T-helper 17 cell (primary cell): Measurements from ENCODE around the gene RPL27. TPM values are rescaled to one million over a fixed set of nuclear protein-coding genes. Genes with fewer than 3 reads are reported as not detected.

ENCODE experiments used
- ATAC-seq: fragments of 150-1000 bp; cut with Tn5 transposase; 2 replicates; pipeline ENCODE4 v1.10.0; 2021; ENCODE audit warnings: mild to moderate bottlenecking, moderate library complexity
- DNase-seq, 3 donors: peaks; one replicate each; pipeline versions ENCODE4 v3.0.0 to v3.0.0-alpha.2; 2020 to 2021
- H3K9me3 ChIP-seq: one replicate; pipeline ENCODE4 v1.7.0; 2013; ENCODE audit warnings: low read length, mild to moderate bottlenecking; ENCODE audit not compliant: control insufficient read depth, poor library complexity, severe bottlenecking
- H3K27ac Mint-ChIP-seq: one replicate; pipeline ENCODE4 v1.8.0; 2022; ENCODE audit warnings: mild to moderate bottlenecking, moderate library complexity, mixed read lengths
- H3K27me3 Mint-ChIP-seq: one replicate; pipeline ENCODE4 v1.8.0; 2022; ENCODE audit warnings: mixed read lengths
- H3K36me3 Mint-ChIP-seq: one replicate; pipeline ENCODE4 v1.8.0; 2022; ENCODE audit warnings: low read depth, mixed read lengths
- H3K4me1 Mint-ChIP-seq: one replicate; pipeline ENCODE4 v1.8.0; 2022; ENCODE audit warnings: mild to moderate bottlenecking, mixed read lengths
- H3K4me3 Mint-ChIP-seq: one replicate; pipeline ENCODE4 v1.8.0; 2022; ENCODE audit warnings: mild to moderate bottlenecking, moderate library complexity, mixed read lengths
- total RNA-seq, 4 donors: library from RNA in 2 of 4; stranded (reverse) in 2 of 4; gene quantifications; one replicate each; pipeline ENCODE4 v1.2.3 and lab custom pipeline; 2022 to 2026

The RPL27 gene
- total RNA-seq, 2 donors from 2014 or later = 1,342 to 1,395 TPM

DNA sequence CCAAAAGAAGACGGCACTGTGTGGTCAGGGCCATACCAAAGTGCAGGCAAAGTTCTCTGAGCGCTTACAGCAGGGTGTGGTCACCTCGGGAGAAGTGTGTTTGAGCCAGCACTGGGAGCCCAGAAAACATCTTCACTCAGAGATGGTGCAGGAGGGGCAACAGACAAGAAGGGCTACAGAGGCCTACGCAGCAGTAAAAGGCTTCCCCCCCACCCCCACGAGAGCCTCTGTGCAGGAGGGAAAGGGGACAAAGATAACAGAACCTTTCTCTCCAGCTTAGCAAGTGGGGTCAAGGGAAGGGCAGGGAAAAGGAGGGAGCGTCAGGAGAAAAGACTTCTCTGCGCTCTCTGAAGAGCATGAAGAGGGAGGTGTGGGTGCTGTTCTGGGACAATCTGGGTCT is 21.2 kb downstream of the RPL27 start:
- no peak for DNase-seq
- H3K9me3 ChIP-seq = no peaks in the 10 kb centered on the region
- ATAC-seq = no peak
- H3K4me3 Mint-ChIP-seq = peak overlapping the region; percentile 56
- H3K4me1 Mint-ChIP-seq = peaks cover 35% of the 10 kb centered on the region
- no peaks in the 10 kb centered on the region for H3K27me3 Mint-ChIP-seq
- H3K36me3 Mint-ChIP-seq = peaks cover 2% of the 10 kb centered on the region
- H3K27ac Mint-ChIP-seq = peak overlapping the region; percentile 89

DNA sequence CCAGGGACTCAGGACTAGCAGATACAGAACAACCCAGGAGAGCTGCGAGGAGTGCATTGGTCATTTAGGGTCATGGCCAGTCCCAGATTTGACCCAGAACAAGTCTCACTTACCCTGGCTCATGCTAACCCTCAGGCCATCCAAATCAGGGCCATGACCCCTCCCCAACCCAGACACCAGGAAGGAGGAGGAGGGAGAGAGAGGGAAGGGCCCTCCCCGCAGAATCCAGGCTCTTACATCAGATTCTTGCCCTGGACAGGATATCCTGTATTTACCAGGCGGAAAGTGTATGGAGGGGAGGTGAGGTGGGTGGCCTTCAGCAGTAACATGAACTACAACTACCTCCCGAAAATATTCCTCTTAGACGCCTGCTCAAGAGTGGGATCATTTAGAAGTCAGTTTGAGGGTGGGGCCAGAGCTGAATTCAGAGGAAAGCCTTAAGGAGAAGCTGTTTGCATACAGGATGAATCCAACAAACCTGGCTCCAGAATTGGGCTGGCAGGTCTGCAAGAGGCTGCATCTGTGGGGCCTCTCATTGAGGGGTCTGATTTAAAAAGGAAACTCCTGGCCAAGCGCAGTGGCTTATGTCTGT is 21.9 kb downstream of the RPL27 start:
- Mint-ChIP-seq H3K4me3 (peak overlapping the region; percentile 94), H3K27ac (peak overlapping the region; percentile 89), H3K27me3 (no peaks in the 10 kb centered on the region), H3K4me1 (peaks cover 40% of the 10 kb centered on the region), H3K36me3 (no peaks in the 10 kb centered on the region)
- DNase-seq (no peak), ATAC-seq (no peak)
- H3K9me3 ChIP-seq = no peaks in the 10 kb centered on the region

DNA sequence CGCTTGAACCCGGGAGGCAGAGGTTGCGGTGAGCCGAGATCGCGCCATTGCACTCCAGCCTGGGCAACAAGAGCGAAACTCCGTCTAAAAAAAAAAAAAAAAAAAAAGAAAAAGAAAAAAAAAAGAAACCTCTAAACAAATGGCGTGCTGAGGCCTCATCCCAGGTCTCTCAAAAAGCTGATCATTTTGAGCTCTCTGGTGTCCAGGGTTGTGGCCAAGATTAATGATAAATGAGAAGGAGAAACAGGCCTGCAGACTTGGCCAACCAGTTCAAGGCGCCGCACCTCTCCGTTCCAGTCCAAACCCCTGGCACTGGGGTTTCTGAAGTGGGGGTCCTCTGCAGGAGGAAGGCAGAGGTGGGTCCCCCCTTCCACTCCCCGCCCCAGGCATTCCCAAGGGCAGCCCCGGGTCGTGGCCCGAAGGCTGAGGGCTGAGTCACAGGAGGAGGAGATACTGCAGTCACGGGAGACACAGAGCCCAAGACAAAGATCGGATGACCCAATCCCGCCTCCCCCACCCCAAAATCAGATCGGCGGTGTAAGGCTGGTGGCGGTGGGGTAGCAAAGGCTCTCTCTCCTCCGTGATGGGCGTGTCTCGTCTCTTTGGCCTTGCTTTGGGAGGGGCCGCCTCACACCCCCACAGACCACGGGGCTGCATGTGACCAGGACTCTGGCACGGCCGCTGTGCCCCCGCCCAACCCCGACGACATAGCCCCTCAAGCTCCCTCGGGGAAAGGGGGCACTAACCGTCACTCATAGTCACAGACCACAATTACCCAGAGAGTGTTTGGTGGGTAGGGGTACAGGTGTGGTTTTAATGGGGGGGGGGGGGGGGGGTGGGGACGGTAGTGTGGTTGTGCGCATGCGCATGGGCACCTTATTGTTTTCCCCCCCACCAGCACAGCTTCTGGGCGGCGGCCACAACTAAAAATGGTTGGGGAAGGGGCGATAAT is 22.8 kb downstream of the RPL27 start:
- peak in 2 of 3 donors; percentile 20 to 30 for DNase-seq
- no peak for ATAC-seq
- Mint-ChIP-seq H3K36me3 (no peaks in the 10 kb centered on the region), H3K27ac (peak overlapping the region; percentile 89), H3K27me3 (no peaks in the 10 kb centered on the region), H3K4me3 (peak overlapping the region; percentile 94), H3K4me1 (peaks cover 42% of the 10 kb centered on the region)
- H3K9me3 ChIP-seq = no peaks in the 10 kb centered on the region

DNA sequence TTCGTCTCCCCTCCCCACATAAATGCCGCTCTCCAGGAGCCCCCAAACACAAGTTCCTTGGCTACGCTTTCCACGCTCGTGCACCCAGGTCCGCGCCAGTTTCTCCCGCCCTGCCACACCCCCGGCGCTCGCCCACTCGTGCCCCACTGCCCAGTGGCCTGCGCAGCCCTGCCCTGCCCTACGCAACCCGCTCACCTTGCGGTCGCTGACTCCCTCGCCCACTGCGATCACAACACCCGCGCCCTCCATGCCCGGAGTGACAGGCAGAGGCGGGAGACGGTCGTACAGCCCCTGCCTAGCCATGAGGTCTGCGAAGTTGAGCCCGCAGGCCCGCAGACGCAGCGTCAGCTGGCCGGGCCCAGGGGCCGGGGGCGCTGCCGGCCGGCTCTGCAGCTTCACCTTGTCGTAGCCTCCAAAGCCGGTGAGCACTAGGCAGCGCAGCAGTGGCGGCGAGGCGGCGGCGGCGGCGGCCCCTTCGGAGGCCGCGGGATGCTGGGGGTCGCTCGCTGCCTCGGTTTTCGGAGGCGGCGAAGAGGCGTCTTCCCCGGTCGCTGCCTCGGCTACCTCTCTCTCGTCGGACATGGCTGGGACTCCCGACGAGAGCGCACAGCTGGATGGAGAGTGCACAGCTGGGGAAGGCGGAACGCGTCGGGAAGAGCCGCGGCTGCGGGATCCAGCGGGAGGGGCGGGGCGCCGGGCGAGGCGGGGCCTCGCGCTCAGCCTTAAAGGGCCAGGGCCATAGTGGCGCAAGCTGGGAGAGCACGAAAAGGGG is 23.7 kb downstream of the RPL27 start, which contains the start of gene VAT1:
TSS of gene VAT1 (minus strand) at position 645 of the 772 bp plus-strand sequence. CDS start at position 582, 63 bp downstream.
- Mint-ChIP-seq H3K27me3 (no peaks in the 10 kb centered on the region), H3K36me3 (no peaks in the 10 kb centered on the region), H3K27ac (peak within 1 kb of the TSS; percentile 89), H3K4me1 (peaks cover 43% of the 10 kb centered on the region), H3K4me3 (peak within 1 kb of the TSS; percentile 94)
- H3K9me3 ChIP-seq = no peaks in the 10 kb centered on the region
- peak; percentile 41 to 69 (median 65) for DNase-seq
- ATAC-seq = peak; percentile 53

DNA sequence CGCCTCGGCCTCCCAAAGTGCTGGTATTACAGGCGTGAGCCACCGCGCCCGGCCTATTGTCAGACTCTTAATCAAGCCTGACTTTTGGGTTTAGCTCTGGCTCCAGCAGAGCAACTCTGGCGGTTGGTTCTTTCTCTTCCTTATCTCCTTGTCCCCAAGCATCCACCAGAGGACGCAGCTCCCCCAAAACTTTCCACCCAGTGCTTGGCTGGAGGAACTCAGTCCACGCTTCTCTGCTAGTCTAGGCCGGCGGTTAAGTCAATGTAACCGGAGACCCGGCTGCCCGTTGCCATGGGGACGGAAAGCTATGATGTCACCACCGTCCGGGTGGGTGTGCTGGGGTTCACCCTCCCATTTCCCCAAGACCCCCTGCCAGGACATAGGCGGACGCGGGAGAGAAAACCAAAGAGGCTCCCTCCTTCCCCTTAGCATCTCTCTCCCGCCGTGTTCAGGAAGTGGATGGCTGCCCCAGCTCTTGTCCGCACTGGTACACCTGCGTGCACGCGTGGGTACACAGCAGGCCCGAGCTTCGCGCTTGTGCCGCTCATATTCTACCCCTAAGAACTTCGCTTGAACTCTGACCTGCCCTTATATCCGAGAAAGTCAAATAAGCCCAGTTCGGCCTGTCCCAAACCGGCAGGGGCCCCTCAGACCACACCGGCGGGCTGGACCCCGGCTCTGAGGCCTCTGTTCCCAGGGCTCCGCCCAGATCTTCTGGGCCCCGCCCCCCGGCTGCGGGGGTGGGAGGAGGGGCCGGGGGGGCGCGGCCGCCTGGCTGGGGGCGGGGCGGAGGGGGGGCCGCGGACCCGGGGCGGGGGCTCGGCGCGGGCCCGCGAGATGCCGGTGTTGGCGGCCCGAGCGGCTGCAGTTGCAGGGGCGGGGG is 26.4 kb downstream of the RPL27 start, which contains the start of gene RND2:
TSS of gene RND2 (plus strand) at position 825 of the 883 bp plus-strand sequence. CDS start 117 bp downstream, outside the sequence.
- no peaks in the 10 kb centered on the region for H3K27me3 Mint-ChIP-seq
- DNase-seq (peak; percentile 63 to 75 (median 71)), ATAC-seq (peak; percentile 72)
- no peaks in the 10 kb centered on the region for H3K36me3 Mint-ChIP-seq
- H3K9me3 ChIP-seq = no peaks in the 10 kb centered on the region
- H3K27ac Mint-ChIP-seq = peak within 1 kb of the TSS; percentile 95
- H3K4me1 Mint-ChIP-seq = peaks cover 27% of the 10 kb centered on the region
- H3K4me3 Mint-ChIP-seq = peak within 1 kb of the TSS; percentile 92

DNA sequence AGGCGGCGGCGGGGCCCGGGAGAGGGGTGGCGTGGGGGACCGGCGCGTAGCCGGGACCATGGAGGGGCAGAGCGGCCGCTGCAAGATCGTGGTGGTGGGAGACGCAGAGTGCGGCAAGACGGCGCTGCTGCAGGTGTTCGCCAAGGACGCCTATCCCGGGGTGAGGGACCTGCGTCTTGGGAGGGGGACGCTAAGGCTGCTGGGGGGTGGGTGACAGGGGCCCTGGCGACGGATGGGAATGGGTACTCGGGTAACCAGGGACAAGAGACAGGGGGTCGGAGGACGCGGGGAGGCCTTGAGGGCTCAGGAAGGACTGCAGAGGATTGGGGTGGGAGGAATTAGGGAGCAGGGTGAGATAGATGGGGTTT is 27.1 kb downstream of the RPL27 start:
- no peaks in the 10 kb centered on the region for H3K9me3 ChIP-seq
- peak overlapping the region; percentile 92 for H3K4me3 Mint-ChIP-seq
- no peaks in the 10 kb centered on the region for H3K27me3 Mint-ChIP-seq
- ATAC-seq = no peak
- DNase-seq = no peak
- H3K4me1 Mint-ChIP-seq = peaks cover 21% of the 10 kb centered on the region
- peak overlapping the region; percentile 95 for H3K27ac Mint-ChIP-seq
- H3K36me3 Mint-ChIP-seq = no peaks in the 10 kb centered on the region

DNA sequence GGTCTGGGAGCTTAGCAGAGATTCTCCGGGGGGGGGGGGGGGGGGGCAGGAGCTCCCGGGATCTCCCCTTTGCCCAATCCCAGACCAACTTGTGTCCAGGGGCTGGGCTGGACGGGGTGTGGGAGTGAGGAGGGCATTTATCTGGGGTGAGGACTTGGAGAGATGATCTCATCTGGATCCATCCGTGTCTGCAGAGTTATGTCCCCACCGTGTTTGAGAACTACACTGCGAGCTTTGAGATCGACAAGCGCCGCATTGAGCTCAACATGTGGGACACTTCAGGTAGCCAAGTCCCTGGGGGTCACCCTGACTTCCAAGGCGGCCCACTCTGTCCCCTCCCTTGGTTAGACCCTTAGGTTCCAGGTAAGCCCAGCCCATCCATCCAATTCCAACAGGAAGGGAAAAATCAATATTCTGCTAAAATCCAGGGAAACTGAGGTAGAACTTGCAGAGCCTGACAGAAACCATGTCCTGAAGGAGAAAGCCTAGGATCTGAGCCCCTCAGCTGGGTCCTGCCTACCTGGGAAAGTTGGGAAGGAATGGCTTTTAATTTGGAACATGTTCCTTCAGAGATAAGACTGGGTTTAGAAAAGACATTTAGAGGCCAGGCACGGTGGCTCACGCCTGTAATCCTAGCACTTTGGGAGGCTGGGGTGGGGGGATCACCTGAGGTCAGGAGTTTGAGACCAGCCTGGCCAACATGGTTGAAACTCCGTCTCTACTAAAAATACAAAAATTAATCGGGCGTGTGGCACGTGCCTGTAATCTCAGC is 27.7 kb downstream of the RPL27 start:
- peaks cover 16% of the 10 kb centered on the region for H3K4me1 Mint-ChIP-seq
- DNase-seq (no peak), ATAC-seq (no peak)
- H3K36me3 Mint-ChIP-seq = no peaks in the 10 kb centered on the region
- peak overlapping the region; percentile 92 for H3K4me3 Mint-ChIP-seq
- H3K27ac Mint-ChIP-seq = peak overlapping the region; percentile 95
- H3K27me3 Mint-ChIP-seq = no peaks in the 10 kb centered on the region
- H3K9me3 ChIP-seq = no peaks in the 10 kb centered on the region

DNA sequence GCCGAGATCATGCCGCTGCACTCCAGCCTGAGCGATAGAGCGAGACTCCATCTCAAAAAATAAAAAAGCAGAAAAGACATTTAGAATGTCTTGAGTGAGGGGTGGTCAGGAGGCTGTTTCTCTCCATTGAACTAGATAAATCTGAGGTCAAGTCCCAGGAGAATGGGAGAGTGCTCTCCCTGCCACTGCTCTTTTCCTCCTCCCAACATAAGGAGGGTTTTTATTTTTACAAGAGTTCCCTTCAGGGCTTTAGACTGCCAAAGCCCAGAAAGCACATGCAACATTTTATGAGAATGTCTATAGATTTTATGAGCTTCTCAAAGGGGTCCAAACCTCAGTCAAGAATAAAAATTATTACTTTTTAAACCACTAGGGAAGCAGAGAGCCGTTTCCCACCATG is 28.4 kb downstream of the RPL27 start:
- no peak for ATAC-seq
- Mint-ChIP-seq H3K27me3 (no peaks in the 10 kb centered on the region), H3K4me1 (peaks cover 12% of the 10 kb centered on the region), H3K27ac (peak overlapping the region; percentile 95), H3K4me3 (peak overlapping the region; percentile 25), H3K36me3 (no peaks in the 10 kb centered on the region)
- DNase-seq = no peak
- H3K9me3 ChIP-seq = no peaks in the 10 kb centered on the region

DNA sequence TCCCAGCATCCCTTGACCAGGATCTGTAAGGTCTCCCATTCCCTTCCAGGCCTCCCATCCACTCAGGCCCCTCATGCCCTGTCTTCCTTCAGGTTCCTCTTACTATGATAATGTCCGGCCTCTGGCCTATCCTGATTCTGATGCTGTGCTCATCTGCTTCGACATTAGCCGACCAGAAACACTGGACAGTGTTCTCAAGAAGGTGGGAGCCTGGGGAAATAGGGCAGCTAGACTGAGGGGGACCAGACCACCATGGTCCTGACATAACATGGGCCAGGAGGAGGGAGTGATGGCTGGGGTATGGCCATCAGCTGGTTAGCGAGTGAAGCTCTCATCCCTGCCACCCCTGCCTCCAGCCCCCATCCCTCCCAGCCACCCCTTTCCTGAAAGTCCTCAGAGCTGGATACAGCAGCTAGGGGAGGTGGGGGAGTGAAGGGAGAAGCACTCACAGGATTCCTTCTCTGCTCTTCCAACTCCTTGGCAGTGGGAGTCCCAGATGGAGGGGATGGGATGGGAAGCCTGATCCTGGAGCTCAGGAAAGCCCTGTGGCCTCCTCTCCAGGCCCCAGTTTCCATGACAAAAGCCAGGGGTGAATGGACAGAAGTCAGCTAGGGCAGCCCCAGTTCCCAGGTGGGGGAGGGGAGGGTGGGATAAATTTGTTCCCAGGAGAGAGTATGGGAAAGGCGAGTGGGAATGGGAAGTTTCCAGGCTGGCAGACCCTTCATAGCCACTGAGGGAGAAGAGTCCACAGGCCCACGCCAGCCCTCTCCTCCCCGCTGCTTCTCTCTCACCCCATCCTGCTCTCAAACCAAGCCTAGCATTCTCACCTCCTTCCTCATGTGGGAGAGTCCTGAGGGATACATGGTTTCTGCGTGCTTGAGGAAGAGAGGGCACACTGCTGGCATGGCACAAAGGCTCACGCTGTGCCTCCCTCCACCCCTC is 29.1 kb downstream of the RPL27 start:
- peak overlapping the region; percentile 51 for H3K27ac Mint-ChIP-seq
- no peaks in the 10 kb centered on the region for H3K27me3 Mint-ChIP-seq
- no peaks in the 10 kb centered on the region for H3K36me3 Mint-ChIP-seq
- peaks cover 12% of the 10 kb centered on the region for H3K4me1 Mint-ChIP-seq
- DNase-seq (no peak), ATAC-seq (no peak)
- H3K9me3 ChIP-seq = no peaks in the 10 kb centered on the region
- peak overlapping the region; percentile 57 for H3K4me3 Mint-ChIP-seq

DNA sequence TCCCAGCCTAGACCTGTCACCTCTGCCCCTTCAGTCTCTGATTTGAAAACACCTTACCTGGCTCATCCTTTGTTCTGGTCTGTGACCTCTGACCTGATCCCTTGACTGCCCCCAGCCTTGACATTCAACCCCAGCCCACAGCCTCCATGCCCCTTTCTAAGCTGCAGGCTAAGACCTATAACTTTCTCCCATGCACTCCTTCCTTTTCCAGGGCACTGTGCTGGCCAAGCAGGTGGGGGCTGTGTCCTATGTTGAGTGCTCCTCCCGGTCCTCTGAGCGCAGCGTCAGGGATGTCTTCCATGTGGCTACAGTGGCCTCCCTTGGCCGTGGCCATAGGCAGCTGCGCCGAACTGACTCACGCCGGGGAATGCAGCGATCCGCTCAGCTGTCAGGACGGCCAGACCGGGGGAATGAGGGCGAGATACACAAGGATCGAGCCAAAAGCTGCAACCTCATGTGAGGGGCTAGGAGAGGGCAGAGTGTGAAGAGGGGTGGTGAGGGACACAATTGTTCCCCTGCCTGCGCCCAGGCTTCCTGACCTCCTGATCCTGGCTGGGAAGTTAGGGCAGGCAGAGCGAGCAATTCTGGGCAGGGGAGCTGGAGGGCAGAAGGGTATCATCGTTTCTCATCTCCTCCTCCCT is 30.1 kb downstream of the RPL27 start:
- Mint-ChIP-seq H3K36me3 (no peaks in the 10 kb centered on the region), H3K4me3 (peak overlapping the region; percentile 57), H3K27ac (peak overlapping the region; percentile 51), H3K27me3 (no peaks in the 10 kb centered on the region), H3K4me1 (peaks cover 12% of the 10 kb centered on the region)
- DNase-seq (no peak), ATAC-seq (no peak)
- H3K9me3 ChIP-seq = no peaks in the 10 kb centered on the region
